ENCODE measurements around the gene MYO18B. TPM values are rescaled to one million over a fixed set of nuclear protein-coding genes. Genes with fewer than 3 reads are reported as not detected.

The MYO18B gene
- total and polyA plus RNA-seq, 2 of the 4 experiments (the other 2 are of a cell fraction) = under 0.01 TPM; not detected in 1

- CTCF ChIA-PET = no interaction called here
- Histone ChIP-seq H3K4ac (ENCODE audit: low read depth, low read length) (no peak overlapping the region), H2AFZ (replicated peaks; ENCODE audit: low read length, poor library complexity) (no peak overlapping the region), H4K5ac (ENCODE audit: low read depth, low read length) (no peak overlapping the region), H4K20me1 (ENCODE audit: insufficient read depth, low read length) (no peaks in the 10 kb centered on the region), H3K14ac (replicated peaks; ENCODE audit: low read depth, low read length) (no peak overlapping the region), H2AK5ac (ENCODE audit: low read depth, low read length) (no peak overlapping the region), H3K9me3 (ENCODE audit: control insufficient read depth, insufficient read depth, low read length) (peaks cover 13% of the 10 kb centered on the region), H4K91ac (ENCODE audit: insufficient read depth, low read depth, low read length) (no peak overlapping the region), H3K4me1 (ENCODE audit: control insufficient read depth, insufficient read depth, low read length) (no peaks in the 10 kb centered on the region), H3K23ac (ENCODE audit: low read depth, low read length) (no peak overlapping the region), H3K79me1 (ENCODE audit: low read depth in 1 of 2, low read length in 2 of 2) (no peaks in the 10 kb centered on the region), H3K27ac (ENCODE audit: insufficient read depth, low read length) (no peak overlapping the region), H2BK5ac (ENCODE audit: low read depth, low read length, poor library complexity, severe bottlenecking) (no peak overlapping the region), H4K8ac (ENCODE audit: low read depth in 2 of 2, low read length in 2 of 2) (no peak overlapping the region), H3K9me1 (ENCODE audit: insufficient read depth, low read length) (no peaks in the 10 kb centered on the region), H3K9ac (ENCODE audit: low read depth, low read length) (no peak overlapping the region), H2BK15ac (ENCODE audit: low read depth, low read length) (no peak overlapping the region), H3K56ac (ENCODE audit: extremely low read depth, insufficient read depth, low read length) (no peak overlapping the region), H3K4me2 (ENCODE audit: low read depth, low read length) (no peak overlapping the region), H2BK20ac (ENCODE audit: low read depth, low read length) (no peak overlapping the region), H3K27me3 (ENCODE audit: control insufficient read depth, insufficient read depth, low read length) (no peaks in the 10 kb centered on the region), H3K36me3 (ENCODE audit: control insufficient read depth, insufficient read depth, low read length) (no peaks in the 10 kb centered on the region), H2BK120ac (ENCODE audit: low read depth, low read length) (no peak overlapping the region), H3K4me3 (ENCODE audit: insufficient read depth, low read depth, low read length) (no peak overlapping the region), H2AK9ac (replicated peaks; ENCODE audit: low read depth, low read length, poor library complexity) (no peak overlapping the region), H3K18ac (ENCODE audit: low read depth, low read length) (no peak overlapping the region)
- BruUV-seq (replicated peaks) = no TSS peak
- ATAC-seq (ENCODE audit: low read depth) (no peak), DNase-seq (no peak)
- POLR2A ChIA-PET (ENCODE audit: unreplicated experiment) = no interaction called here
- intact Hi-C loops (cut with micrococcal nuclease) = no loop called here
- TF ChIP-seq MXI1 (IDR thresholded peaks at IDR 0.05; ENCODE audit: borderline replicate concordance, low read depth, low read length) (no peak), FOS (IDR thresholded peaks at IDR 0.05; ENCODE audit: low read depth, low read length) (no peak), NFE2L2 (IDR thresholded peaks at IDR 0.05; ENCODE audit: low read depth, low read length) (no peak), MAZ (IDR thresholded peaks at IDR 0.05; ENCODE audit: borderline replicate concordance, low read depth, low read length) (no peak), POLR2A (IDR thresholded peaks at IDR 0.05; ENCODE audit: low read depth, low read length) (no peak), ELK1 (IDR thresholded peaks at IDR 0.05; ENCODE audit: borderline replicate concordance, low read depth, low read length) (no peak), RAD21 (IDR thresholded peaks at IDR 0.05; ENCODE audit: low read length) (no peak)
- TF ChIP-seq, protein P1, sequence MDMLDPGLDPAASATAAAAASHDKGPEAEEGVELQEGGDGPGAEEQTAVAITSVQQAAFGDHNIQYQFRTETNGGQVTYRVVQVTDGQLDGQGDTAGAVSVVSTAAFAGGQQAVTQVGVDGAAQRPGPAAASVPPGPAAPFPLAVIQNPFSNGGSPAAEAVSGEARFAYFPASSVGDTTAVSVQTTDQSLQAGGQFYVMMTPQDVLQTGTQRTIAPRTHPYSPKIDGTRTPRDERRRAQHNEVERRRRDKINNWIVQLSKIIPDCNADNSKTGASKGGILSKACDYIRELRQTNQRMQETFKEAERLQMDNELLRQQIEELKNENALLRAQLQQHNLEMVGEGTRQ (IDR thresholded peaks at IDR 0.05; ENCODE audit: low read depth, low read length) = no peak
- in situ Hi-C loops (cut with MboI; ENCODE audit: low sequenced_read_pairs) = no loop called here
- WGBS, 2 experiments (ENCODE audit: extremely low coverage in 2 of 2, insufficient read length in 1 of 2) = 40% methylated on average over 2 of the region's 12 CpGs; no CpG with 5 or more reads in 1 of the 2 experiments
- dilution Hi-C loops (cut with HindIII; ENCODE audit: low sequenced_read_pairs, unreplicated experiment) = no loop called here
Measured at GRCh38 chr22:25959818-25960774, 218.1 kb downstream of the MYO18B start.
